Measurements from ENCODE around the gene VAMP3.

VAMP3 gene

DNA sequence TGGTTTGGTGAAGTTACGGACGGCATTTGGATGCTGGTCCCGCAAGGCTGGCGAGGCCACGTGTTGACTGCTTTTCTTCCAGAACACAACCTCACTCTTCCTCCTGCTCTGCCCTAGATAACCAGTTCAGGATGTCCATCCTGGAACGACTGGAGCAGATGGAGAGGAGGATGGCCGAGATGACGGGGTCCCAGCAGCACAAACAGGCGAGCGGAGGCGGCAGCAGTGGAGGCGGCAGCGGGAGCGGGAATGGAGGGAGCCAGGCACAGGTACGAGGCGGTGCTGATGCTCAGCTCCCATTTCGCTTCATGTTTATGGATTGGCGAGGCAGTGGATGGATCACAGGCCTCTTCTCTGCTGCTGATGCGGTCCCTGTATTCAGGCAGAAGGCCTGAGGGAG lies 38.8 kb upstream of the VAMP3 start:
- no peak overlapping the region for H3K4me3 ChIP-seq (ENCODE audit: low read depth, low read length)
- TF ChIP-seq, protein P1, sequence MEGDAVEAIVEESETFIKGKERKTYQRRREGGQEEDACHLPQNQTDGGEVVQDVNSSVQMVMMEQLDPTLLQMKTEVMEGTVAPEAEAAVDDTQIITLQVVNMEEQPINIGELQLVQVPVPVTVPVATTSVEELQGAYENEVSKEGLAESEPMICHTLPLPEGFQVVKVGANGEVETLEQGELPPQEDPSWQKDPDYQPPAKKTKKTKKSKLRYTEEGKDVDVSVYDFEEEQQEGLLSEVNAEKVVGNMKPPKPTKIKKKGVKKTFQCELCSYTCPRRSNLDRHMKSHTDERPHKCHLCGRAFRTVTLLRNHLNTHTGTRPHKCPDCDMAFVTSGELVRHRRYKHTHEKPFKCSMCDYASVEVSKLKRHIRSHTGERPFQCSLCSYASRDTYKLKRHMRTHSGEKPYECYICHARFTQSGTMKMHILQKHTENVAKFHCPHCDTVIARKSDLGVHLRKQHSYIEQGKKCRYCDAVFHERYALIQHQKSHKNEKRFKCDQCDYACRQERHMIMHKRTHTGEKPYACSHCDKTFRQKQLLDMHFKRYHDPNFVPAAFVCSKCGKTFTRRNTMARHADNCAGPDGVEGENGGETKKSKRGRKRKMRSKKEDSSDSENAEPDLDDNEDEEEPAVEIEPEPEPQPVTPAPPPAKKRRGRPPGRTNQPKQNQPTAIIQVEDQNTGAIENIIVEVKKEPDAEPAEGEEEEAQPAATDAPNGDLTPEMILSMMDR (IDR thresholded peaks at IDR 0.05; ENCODE audit: low read depth, low read length), result no peak

DNA sequence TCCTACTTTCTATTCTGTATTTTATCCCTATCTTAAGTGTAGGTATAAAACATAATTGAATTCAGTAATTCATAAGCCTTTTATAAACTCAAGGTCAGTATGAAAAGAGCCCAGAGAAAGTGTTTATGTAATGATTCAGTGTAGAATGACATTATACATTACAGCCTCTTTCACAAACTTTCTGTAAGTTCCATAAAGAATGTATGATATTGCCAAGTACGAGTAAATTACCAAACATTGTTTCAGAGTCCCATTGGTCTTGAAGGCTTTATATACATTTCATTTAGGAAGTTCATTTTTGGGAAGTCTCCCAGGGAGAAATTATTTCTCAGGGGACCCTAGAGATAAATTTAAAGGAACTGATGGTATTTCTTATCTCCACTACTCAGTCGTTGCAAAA lies 37.8 kb upstream of the VAMP3 start:
- TF ChIP-seq, protein P1 (IDR thresholded peaks at IDR 0.05; ENCODE audit: low read depth, low read length), result no peak
- H3K4me3 ChIP-seq (ENCODE audit: low read depth, low read length), result no peak overlapping the region

DNA sequence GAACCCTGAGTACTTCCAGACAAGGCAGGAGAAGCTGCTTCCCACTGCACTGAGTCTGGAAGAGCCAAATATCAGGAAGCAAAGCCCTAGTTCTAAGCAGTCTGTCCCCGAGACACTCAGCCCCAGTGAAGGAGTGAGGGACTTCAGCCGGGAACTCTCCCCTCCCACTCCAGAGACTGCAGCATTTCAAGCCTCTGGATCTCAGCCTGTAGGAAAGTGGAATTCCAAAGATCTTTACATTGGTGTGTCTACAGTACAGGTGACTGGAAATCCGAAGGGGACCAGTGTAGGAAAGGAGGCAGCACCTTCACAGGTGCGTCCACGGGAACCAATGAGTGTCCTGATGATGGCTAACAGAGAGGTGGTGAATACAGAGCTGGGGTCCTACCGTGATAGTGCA lies 33.1 kb upstream of the VAMP3 start:
- TF ChIP-seq, protein P1 (IDR thresholded peaks at IDR 0.05; ENCODE audit: low read depth, low read length), result no peak
- no peak overlapping the region for H3K4me3 ChIP-seq (ENCODE audit: low read depth, low read length)

DNA sequence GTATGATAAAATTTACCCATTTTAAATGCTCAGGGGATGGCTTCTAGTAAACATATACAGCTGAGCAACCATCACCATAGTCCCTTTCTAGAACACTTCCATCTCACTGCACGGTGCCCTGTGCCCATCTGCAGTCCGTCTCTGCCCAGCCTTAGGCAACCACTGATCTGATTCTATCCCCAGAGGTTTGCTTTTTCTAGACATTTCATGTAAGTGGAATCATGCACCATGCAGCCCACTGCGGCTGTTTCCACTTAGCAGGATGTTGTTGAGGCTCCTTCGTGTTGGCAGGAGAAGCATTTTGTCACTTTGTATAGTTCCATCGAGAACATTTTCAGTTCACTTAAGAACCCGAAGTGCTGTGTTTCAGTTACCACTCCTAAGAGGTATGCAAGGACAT lies 27.8 kb upstream of the VAMP3 start:
- TF ChIP-seq, protein P1 (IDR thresholded peaks at IDR 0.05; ENCODE audit: low read depth, low read length), result no peak

DNA sequence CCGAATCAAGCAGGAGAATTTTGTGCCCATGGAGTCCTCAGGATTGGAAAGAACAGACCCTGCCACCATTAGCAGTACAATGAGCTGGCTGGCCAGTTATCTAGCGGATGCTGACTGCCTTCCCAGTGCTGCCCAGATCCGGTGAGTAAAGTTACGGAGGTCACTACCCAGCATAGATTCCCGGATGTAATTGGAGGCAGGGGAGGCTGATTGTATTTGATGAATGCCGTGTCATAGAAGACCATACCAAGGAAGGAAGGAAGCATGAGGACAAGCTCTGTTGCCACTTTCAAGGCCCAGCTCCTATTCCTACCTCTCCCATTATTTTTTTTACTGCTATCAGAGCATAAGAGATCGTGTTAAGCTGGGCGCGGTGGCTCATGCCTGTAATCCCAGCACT lies 26.2 kb upstream of the VAMP3 start:
- TF ChIP-seq, protein P1 (IDR thresholded peaks at IDR 0.05; ENCODE audit: low read depth, low read length), result no peak
- H3K4me3 ChIP-seq (ENCODE audit: low read depth, low read length), result no peak overlapping the region

More for the DNA sequence above, 27.8 kb upstream of the VAMP3 start:
- H3K4me3 ChIP-seq (ENCODE audit: low read depth, low read length), result no peak overlapping the region

DNA sequence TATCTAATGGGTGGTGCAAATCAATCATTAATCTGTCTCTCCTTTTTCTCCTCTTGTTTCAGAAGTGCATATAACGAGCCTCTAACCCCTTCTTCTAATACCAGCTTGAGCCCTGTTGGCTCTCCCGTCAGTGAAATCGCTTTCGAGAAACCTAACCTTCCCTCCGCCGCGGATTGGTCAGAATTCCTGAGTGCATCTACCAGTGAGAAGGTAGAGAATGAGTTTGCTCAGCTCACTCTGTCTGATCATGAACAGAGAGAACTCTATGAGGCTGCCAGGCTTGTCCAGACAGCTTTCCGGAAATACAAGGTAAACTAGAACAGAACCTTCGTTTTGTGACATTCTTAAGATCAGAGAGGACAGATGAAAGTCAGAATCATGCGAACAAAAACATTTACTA lies 25.3 kb upstream of the VAMP3 start:
- TF ChIP-seq, protein P1 (IDR thresholded peaks at IDR 0.05; ENCODE audit: low read depth, low read length), result no peak
- H3K4me3 ChIP-seq (ENCODE audit: low read depth, low read length), result no peak overlapping the region

DNA sequence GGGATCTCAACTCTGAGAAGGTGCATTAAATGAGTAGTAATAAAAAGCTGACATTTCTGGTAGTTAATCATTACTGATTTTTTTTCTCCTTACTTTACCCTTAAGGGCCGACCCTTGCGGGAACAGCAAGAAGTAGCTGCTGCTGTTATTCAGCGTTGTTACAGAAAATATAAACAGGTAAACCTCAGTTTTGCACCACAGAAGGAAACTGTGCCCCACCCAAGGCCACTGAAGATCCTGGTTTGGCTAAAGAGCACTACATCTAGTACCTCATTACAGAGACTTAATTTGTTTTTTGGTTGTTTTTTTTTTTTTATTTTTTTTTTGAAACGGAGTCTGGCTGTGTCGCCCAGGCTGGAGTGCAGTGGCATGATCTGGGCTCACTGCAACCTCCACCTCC lies 23.5 kb upstream of the VAMP3 start:
- no peak overlapping the region for H3K4me3 ChIP-seq (ENCODE audit: low read depth, low read length)
- TF ChIP-seq, protein P1 (IDR thresholded peaks at IDR 0.05; ENCODE audit: low read depth, low read length), result no peak

Data from WI38 (cell line).